ENCODE measurements around the gene JDP2.

JDP2 gene

DNA sequence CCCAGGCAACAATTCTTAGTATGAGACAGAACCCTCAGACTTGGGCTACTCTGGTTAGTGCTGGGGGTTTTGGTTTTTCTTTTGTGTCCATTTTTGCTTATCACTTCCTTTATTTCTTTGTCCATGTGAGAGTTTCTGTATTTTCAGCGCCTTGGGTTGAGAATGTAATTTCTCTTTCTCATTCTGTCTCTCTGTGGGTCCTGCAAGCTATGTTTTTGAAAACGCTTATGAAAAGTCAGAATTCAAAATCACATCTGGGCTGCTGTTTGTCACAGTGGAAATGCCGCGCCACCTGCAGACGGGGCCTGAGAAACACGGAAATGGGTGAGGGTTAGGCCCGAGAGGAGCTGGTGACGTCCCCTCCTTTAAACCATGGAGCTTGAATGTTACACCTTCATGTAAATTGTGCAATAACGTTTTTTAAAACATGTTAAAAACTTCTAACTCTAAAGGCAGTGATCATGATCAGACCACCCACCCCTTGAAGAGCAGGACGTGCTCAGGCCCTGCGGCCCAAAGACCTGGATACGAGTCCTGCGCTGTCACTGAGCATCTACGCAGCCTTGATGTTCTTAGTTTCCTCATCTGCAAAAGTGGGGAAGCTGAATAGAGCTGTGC lies 26.1 kb downstream of the JDP2 start:
- Histone ChIP-seq H2AFZ (ENCODE audit: low read depth) (no peak overlapping the region), H3K9ac (no peak overlapping the region), H4K20me1 (ENCODE audit: insufficient read depth) (no peaks in the 10 kb centered on the region), H3K27me3 (ENCODE audit: insufficient read depth, low read depth) (no peaks in the 10 kb centered on the region), H3K4me2 (no peak overlapping the region), H3K4me1 (ENCODE audit: low read depth, poor library complexity, severe bottlenecking) (no peaks in the 10 kb centered on the region), H3K27ac (no peak overlapping the region), H3K4me3 (IDR thresholded peaks at IDR 0.05; ENCODE audit: insufficient read depth, low read depth, low read length) (no peak overlapping the region), H3K36me3 (ENCODE audit: insufficient read depth) (no peaks in the 10 kb centered on the region), H3K79me2 (ENCODE audit: insufficient read depth, low read depth) (no peaks in the 10 kb centered on the region)
- no peak for TF ChIP-seq CTCF (conservative IDR thresholded peaks at IDR 0.05; ENCODE audit: low read depth, low read length)

GRCh38 chr14:75454963-75455546 lies 27.2 kb downstream of the JDP2 start:
- no peaks in the 10 kb centered on the region for H3K79me2 ChIP-seq (ENCODE audit: insufficient read depth, low read depth)

GRCh38 chr14:75456069-75456996 lies 28.5 kb downstream of the JDP2 start:
- no peak overlapping the region for H3K9ac ChIP-seq
- no peak overlapping the region for H3K4me3 ChIP-seq (IDR thresholded peaks at IDR 0.05; ENCODE audit: insufficient read depth, low read depth, low read length)
- no peaks in the 10 kb centered on the region for H4K20me1 ChIP-seq (ENCODE audit: insufficient read depth)
- no peak for TF ChIP-seq CTCF (conservative IDR thresholded peaks at IDR 0.05; ENCODE audit: low read depth, low read length)
- no peaks in the 10 kb centered on the region for H3K79me2 ChIP-seq (ENCODE audit: insufficient read depth, low read depth)
- H3K27ac ChIP-seq: no peak overlapping the region
- H3K4me2 ChIP-seq: no peak overlapping the region
- H3K4me1 ChIP-seq (ENCODE audit: low read depth, poor library complexity, severe bottlenecking): no peaks in the 10 kb centered on the region
- no peaks in the 10 kb centered on the region for H3K36me3 ChIP-seq (ENCODE audit: insufficient read depth)
- H2AFZ ChIP-seq (ENCODE audit: low read depth): no peak overlapping the region
- no peaks in the 10 kb centered on the region for H3K27me3 ChIP-seq (ENCODE audit: insufficient read depth, low read depth)

More at GRCh38 chr14:75454963-75455546, 27.2 kb downstream of the JDP2 start:
- H3K4me2 ChIP-seq: no peak overlapping the region
- no peak overlapping the region for H2AFZ ChIP-seq (ENCODE audit: low read depth)
- H3K4me1 ChIP-seq (ENCODE audit: low read depth, poor library complexity, severe bottlenecking): no peaks in the 10 kb centered on the region
- H4K20me1 ChIP-seq (ENCODE audit: insufficient read depth): no peaks in the 10 kb centered on the region
- H3K27me3 ChIP-seq (ENCODE audit: insufficient read depth, low read depth): no peaks in the 10 kb centered on the region
- H3K27ac ChIP-seq: no peak overlapping the region
- H3K36me3 ChIP-seq (ENCODE audit: insufficient read depth): no peaks in the 10 kb centered on the region
- no peak overlapping the region for H3K9ac ChIP-seq
- TF ChIP-seq CTCF (conservative IDR thresholded peaks at IDR 0.05; ENCODE audit: low read depth, low read length): no peak
- no peak overlapping the region for H3K4me3 ChIP-seq (IDR thresholded peaks at IDR 0.05; ENCODE audit: insufficient read depth, low read depth, low read length)

- H4K20me1 ChIP-seq (ENCODE audit: insufficient read depth): no peaks in the 10 kb centered on the region
- no peaks in the 10 kb centered on the region for H3K79me2 ChIP-seq (ENCODE audit: insufficient read depth, low read depth)
- H3K9ac ChIP-seq: no peak overlapping the region
Measured at GRCh38 chr14:75456997-75457335, 29.1 kb downstream of the JDP2 start.

More at GRCh38 chr14:75456997-75457335, 29.1 kb downstream of the JDP2 start:
- no peak overlapping the region for H2AFZ ChIP-seq (ENCODE audit: low read depth)
- H3K27me3 ChIP-seq (ENCODE audit: insufficient read depth, low read depth): no peaks in the 10 kb centered on the region
- H3K36me3 ChIP-seq (ENCODE audit: insufficient read depth): no peaks in the 10 kb centered on the region
- no peaks in the 10 kb centered on the region for H3K4me1 ChIP-seq (ENCODE audit: low read depth, poor library complexity, severe bottlenecking)
- H3K4me2 ChIP-seq: no peak overlapping the region
- no peak overlapping the region for H3K27ac ChIP-seq
- TF ChIP-seq CTCF (conservative IDR thresholded peaks at IDR 0.05; ENCODE audit: low read depth, low read length): no peak
- H3K4me3 ChIP-seq (IDR thresholded peaks at IDR 0.05; ENCODE audit: insufficient read depth, low read depth, low read length): no peak overlapping the region

Measured in KMS-11 (cell line).